Measurements from ENCODE around the gene PHGDH.

The PHGDH gene

GRCh38 chr1:119752592-119752991 lies 40.9 kb downstream of the PHGDH start:
- DNase-seq (ENCODE audit: low read depth): no peak

GRCh38 chr1:119758584-119758983 lies 46.9 kb downstream of the PHGDH start:
- no peak overlapping the region for H3K4me3 ChIP-seq (replicated peaks; ENCODE audit: low read depth, low read length)
- no peak for DNase-seq (ENCODE audit: low read depth)
- TF ChIP-seq, protein P1, sequence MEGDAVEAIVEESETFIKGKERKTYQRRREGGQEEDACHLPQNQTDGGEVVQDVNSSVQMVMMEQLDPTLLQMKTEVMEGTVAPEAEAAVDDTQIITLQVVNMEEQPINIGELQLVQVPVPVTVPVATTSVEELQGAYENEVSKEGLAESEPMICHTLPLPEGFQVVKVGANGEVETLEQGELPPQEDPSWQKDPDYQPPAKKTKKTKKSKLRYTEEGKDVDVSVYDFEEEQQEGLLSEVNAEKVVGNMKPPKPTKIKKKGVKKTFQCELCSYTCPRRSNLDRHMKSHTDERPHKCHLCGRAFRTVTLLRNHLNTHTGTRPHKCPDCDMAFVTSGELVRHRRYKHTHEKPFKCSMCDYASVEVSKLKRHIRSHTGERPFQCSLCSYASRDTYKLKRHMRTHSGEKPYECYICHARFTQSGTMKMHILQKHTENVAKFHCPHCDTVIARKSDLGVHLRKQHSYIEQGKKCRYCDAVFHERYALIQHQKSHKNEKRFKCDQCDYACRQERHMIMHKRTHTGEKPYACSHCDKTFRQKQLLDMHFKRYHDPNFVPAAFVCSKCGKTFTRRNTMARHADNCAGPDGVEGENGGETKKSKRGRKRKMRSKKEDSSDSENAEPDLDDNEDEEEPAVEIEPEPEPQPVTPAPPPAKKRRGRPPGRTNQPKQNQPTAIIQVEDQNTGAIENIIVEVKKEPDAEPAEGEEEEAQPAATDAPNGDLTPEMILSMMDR (IDR thresholded peaks at IDR 0.05; ENCODE audit: low read length, missing control alignments): no peak

More at GRCh38 chr1:119752592-119752991, 40.9 kb downstream of the PHGDH start:
- TF ChIP-seq, protein P1 (IDR thresholded peaks at IDR 0.05; ENCODE audit: low read length, missing control alignments): no peak
- no peak overlapping the region for H3K4me3 ChIP-seq (replicated peaks; ENCODE audit: low read depth, low read length)

DNA sequence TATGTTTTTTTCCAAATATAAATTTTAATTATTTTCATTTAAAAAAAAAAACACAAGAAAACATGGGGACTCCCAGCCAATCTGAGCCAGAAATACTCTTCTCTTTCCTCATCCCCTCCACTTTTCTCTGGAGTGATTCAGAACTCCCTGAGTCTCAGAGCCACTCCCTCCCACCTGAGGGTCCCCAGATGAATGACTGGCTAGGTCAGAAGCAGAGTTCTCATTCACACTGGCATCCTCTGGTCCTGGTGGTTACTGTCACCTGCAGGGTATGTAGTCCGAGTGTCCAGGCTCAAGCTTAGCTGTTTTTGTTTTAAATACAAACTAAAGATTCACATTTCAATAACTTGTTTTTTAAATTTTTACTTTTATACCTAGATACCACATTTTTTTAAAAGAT lies 50.7 kb downstream of the PHGDH start:
- DNase-seq (ENCODE audit: low read depth): no peak
- TF ChIP-seq, protein P1 (IDR thresholded peaks at IDR 0.05; ENCODE audit: low read length, missing control alignments): no peak

GRCh38 chr1:119762953-119763352 lies 51.2 kb downstream of the PHGDH start:
- DNase-seq (ENCODE audit: low read depth): no peak
- no peak overlapping the region for H3K4me3 ChIP-seq (replicated peaks; ENCODE audit: low read depth, low read length)
- TF ChIP-seq, protein P1 (IDR thresholded peaks at IDR 0.05; ENCODE audit: low read length, missing control alignments): no peak

More for the DNA sequence above, 50.7 kb downstream of the PHGDH start:
- no peak overlapping the region for H3K4me3 ChIP-seq (replicated peaks; ENCODE audit: low read depth, low read length)

DNA sequence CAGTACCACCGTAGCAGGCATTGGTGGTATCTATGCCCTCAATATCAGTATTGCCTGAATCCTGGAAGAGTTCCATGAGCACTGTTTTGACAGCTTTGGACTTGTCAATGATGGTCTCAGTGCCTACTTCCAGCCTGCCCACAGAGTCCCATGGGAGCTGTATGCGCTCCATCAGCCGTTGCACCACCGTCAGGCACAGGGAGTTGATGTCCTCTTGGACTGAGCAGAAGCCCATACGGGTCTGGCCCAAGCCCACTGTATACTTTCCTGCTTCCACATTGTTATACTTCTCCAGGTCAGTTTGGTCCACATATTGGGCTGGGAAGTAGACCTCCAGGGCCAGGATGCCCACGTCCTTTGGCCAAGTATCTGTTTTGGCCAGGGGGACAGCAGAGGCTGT lies 52.5 kb downstream of the PHGDH start:
- no peak overlapping the region for H3K4me3 ChIP-seq (replicated peaks; ENCODE audit: low read depth, low read length)
- DNase-seq (ENCODE audit: low read depth): no peak
- TF ChIP-seq, protein P1 (IDR thresholded peaks at IDR 0.05; ENCODE audit: low read length, missing control alignments): no peak

- DNase-seq (ENCODE audit: low read depth): no peak
- TF ChIP-seq, protein P1 (IDR thresholded peaks at IDR 0.05; ENCODE audit: low read length, missing control alignments): no peak
- no peak overlapping the region for H3K4me3 ChIP-seq (replicated peaks; ENCODE audit: low read depth, low read length)
Observed at GRCh38 chr1:119766374-119766794, 54.6 kb downstream of the PHGDH start.

DNA sequence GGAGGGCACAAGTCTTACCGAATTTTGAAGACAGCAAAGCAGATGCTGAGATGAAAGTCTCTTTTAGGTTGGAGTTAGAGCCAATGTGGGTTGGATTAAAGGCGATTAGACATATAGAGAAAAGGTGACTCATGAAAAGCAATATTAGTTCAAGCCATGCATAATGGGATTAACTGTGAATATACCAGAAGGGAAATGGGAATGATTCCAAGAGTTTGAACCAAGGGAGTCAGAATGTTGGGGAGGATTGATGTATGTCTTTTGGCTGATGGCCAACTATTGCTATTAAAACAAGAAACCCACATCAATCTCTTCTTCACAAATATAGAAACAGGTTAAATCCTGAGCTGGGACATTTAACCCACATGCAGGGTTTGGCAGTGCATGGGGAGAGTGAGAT lies 55.8 kb downstream of the PHGDH start:
- H3K4me3 ChIP-seq (replicated peaks; ENCODE audit: low read depth, low read length): no peak overlapping the region
- TF ChIP-seq, protein P1 (IDR thresholded peaks at IDR 0.05; ENCODE audit: low read length, missing control alignments): no peak
- DNase-seq (ENCODE audit: low read depth): no peak
